SK-N-SH treated with all-trans-retinoic acid at 6 μM for 48 hours (cell line): ENCODE results near the gene NECTIN4.

Experiments
- ARNTL ChIP-seq: fragments of 450-650 bp; formaldehyde crosslinking; IDR thresholded peaks from 2 replicates; pipeline ENCODE4 v1.5.0; 2020; ENCODE audit warnings: low read depth, mild to moderate bottlenecking, moderate library complexity, borderline replicate concordance
- GLIS3 ChIP-seq: fragments of 250-450 bp; sonication (Bioruptor Pico); IDR thresholded peaks from 2 replicates; pipeline ENCODE4 v1.5.0; 2020; ENCODE audit warnings: mild to moderate bottlenecking, moderate library complexity
- PATZ1 ChIP-seq: fragments of 250-450 bp; sonication (Bioruptor Pico); IDR thresholded peaks from 2 replicates; pipeline ENCODE4 v1.8.0; 2020; ENCODE audit warnings: mild to moderate bottlenecking, moderate library complexity, borderline replicate concordance
- RARB ChIP-seq: fragments of 250-450 bp; sonication (Bioruptor Pico); IDR thresholded peaks from 2 replicates; pipeline ENCODE4 v1.8.0; 2021; ENCODE audit warnings: mild to moderate bottlenecking, moderate library complexity
- SNAI2 ChIP-seq: fragments of 250-450 bp; sonication (Bioruptor Pico); IDR thresholded peaks from 2 replicates; pipeline ENCODE4 v1.5.0; 2020; ENCODE audit warnings: mild to moderate bottlenecking, moderate library complexity
- ZNF70 ChIP-seq: fragments of 450-650 bp; formaldehyde crosslinking; IDR thresholded peaks from 2 replicates; pipeline ENCODE4 v1.5.0; 2020; ENCODE audit warnings: mild to moderate bottlenecking, moderate library complexity
- TF ChIP-seq, protein P1 (sequence below): fragments of 250-450 bp; sonication (Bioruptor Pico); IDR thresholded peaks from 2 replicates; pipeline ENCODE4 v1.5.1; 2021; ENCODE audit warnings: mild to moderate bottlenecking, moderate library complexity
- TF ChIP-seq, protein P2 (sequence below): fragments of 250-450 bp; sonication (Bioruptor Pico); IDR thresholded peaks from 2 replicates; pipeline ENCODE4 v1.8.0; 2021; ENCODE audit warnings: low read depth, mild to moderate bottlenecking, moderate library complexity, borderline replicate concordance

- no peak for TF ChIP-seq ARNTL
- TF ChIP-seq, protein P1, sequence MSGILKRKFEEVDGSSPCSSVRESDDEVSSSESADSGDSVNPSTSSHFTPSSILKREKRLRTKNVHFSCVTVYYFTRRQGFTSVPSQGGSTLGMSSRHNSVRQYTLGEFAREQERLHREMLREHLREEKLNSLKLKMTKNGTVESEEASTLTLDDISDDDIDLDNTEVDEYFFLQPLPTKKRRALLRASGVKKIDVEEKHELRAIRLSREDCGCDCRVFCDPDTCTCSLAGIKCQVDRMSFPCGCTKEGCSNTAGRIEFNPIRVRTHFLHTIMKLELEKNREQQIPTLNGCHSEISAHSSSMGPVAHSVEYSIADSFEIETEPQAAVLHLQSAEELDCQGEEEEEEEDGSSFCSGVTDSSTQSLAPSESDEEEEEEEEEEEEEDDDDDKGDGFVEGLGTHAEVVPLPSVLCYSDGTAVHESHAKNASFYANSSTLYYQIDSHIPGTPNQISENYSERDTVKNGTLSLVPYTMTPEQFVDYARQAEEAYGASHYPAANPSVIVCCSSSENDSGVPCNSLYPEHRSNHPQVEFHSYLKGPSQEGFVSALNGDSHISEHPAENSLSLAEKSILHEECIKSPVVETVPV (CRISPR knock-in tag), result no peak
- TF ChIP-seq PATZ1, result no peak
- TF ChIP-seq GLIS3 (CRISPR knock-in tag), result no peak
- TF ChIP-seq, protein P2, sequence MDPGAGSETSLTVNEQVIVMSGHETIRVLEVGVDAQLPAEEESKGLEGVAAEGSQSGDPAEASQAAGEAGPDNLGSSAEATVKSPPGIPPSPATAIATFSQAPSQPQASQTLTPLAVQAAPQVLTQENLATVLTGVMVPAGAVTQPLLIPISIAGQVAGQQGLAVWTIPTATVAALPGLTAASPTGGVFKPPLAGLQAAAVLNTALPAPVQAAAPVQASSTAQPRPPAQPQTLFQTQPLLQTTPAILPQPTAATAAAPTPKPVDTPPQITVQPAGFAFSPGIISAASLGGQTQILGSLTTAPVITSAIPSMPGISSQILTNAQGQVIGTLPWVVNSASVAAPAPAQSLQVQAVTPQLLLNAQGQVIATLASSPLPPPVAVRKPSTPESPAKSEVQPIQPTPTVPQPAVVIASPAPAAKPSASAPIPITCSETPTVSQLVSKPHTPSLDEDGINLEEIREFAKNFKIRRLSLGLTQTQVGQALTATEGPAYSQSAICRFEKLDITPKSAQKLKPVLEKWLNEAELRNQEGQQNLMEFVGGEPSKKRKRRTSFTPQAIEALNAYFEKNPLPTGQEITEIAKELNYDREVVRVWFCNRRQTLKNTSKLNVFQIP (CRISPR knock-in tag), result no peak
- TF ChIP-seq SNAI2 (CRISPR knock-in tag), result no peak
- no peak for TF ChIP-seq ZNF70 (CRISPR knock-in tag)
- TF ChIP-seq RARB (CRISPR knock-in tag), result no peak
Measured at GRCh38 chr1:161089251-161089924, at the start of gene NECTIN4.
